Myocyte (in vitro differentiated cells): ENCODE data around the gene GABRD. TPM values are rescaled to one million over a fixed set of nuclear protein-coding genes. Genes with fewer than 3 reads are reported as not detected.

Experiments used
- DNase-seq: peaks from one replicate; pipeline ENCODE4 v3.0.0-alpha.2; 2012; ENCODE audit warnings: low read depth
- total RNA-seq: library from RNA; depleted of rRNA; stranded (reverse); fragments of >200 nt; gene quantifications from 2 replicates; pipeline ENCODE4 v1.2.3, GENCODE V29; 2014

The GABRD gene
- total RNA-seq, 1 donor from 2014 or later, result not detected

GRCh38 chr1:1984560-1985070 lies 34.5 kb upstream of the GABRD start:
- DNase-seq, result no peak

DNA sequence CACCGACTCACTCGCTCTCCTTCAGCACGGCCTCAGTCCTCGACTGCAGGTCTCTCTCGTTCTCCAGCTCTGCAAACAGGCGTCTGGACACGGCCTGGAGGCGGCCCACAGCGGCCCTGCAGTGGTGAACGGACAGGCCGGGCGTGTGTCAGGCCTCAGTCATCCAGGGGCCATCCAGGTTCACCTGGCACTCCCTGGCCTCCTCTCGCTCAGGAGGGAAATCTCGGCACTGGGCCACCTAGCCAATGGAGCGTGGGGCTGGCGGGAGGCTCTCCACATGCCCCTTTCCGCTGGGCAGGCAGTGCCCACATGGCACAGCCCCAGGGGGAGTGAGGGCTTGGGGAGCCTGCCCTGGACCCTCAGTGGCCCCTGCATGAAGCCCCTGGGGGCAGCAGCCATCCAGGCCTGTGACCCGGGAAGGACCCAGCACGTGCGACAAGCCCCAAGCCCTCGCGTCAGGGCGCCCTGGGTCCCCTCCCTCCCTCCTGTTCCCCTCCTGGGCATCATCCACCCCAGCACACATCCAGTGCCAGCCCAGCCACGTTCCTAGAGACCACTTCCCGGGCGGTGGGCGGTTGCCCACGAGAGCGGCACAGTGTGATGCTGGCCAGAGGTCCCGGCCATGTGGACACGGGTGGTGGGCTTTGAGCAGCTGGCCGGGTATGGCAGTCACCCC lies 33.6 kb upstream of the GABRD start:
- DNase-seq, result no peak

DNA sequence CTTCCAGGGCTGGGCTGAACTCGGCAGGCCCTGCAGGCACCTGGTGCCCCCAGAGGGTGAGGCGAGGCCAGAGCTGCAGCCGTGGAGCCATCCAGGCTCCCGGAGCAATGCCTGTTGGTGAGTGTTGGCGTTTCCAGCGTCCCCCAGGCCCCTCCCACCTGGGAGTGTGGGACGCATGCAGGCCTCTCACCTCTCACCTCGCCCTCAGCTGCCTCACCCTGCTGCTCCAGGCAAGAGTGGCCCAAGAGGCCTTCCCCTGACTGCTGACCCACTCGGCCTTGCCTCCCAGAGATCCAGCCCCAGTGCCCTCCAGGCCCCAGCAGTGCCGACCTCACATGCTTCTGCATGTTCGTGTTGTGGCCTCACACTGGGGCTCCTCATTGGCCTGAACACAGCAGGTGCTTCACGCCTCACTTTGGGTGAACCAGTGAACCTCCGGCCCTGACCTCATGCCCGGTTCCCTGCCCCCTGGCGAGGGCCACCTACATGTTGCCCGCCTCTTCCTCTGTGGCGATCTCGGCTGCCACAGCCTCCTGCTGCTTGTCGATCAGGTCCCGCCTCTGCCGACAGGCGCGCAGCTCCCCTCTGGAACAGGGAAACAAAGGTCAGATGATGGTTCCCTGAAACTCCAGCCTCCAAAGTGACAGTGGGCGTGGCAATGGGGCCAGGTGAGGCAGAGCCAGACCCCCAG lies 32.5 kb upstream of the GABRD start:
- DNase-seq, result no peak

DNA sequence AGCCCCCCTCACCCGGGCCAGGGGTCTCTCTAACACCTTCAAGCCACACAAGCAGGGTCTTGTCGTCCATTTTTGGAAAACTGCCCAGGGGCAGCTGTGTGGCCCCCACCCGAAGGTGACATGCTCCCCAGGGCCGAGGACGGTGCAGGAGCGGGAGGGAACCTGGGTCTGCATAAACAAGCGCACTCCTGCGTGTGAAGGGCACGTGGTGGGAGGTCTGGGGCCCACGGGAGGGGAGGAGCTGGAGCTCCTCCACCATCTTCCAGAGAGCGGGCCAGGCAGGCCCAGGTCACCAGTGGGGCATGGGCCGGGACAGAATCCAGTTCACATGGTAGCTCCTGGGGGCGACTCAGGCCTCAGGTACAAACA lies 32.0 kb upstream of the GABRD start:
- no peak for DNase-seq

DNA sequence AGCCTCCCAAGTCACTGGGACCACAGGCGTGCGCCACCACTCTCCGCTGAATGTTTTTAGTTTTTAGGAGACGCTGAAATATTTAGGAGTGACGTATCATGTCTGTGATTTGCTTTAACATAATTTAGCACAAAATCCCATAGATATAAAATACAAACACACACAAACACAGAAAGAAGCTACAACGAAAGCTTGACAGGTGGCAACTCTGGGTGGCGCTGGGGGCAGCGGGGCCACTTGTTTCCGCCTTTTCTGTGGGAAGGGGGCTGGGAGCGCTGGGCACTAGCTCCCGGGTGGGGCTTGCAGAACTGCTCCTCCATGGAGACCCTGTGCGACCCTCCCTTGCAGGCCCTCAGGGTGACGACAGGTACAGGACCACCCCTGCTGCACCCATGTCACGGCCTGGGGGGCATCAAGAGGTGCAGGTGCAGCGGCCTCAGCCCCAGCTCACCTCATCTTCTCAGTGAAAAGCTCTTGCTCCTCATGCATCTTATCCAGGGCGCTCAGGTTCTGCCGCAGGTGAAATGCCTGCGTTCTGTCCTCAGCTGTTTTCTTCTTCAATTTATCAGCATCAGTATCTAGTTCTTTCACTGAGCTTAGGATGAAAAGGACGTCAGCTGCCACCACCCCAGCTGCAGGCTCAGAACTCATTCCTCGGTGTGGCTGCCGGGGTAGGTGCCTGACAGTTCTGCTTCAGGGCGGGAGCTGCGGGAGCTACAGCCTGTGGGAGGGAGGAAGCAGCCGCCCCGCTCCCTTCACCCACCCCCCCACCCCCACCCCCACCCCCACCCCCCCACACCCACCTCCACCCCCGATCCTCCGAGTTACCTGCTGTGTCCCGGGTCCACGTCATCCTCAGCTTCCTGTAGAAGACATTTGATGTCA lies 30.8 kb upstream of the GABRD start:
- no peak for DNase-seq

DNA sequence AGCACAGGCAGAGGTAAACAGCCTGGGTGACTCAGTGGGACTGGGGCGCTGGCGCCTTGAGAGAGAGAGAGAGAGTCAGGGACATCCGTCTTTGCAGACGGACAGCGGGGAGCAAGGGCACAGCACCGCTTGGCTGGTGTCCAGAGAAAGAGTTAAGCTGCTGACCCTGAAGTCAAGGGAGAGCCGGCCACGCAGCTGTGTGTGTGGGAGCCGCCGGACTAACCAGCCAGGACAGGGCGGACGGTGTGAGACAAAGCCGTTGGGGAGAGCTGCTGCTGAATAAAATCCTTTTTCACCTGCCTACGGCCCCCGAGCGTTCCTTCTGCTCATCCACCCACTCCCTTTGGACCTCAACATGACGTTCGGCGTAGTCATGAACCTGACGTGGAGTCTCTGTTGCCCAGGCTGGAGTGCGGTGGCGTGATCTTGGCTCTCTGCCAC lies 30.0 kb upstream of the GABRD start:
- peak; percentile 45 for DNase-seq

DNA sequence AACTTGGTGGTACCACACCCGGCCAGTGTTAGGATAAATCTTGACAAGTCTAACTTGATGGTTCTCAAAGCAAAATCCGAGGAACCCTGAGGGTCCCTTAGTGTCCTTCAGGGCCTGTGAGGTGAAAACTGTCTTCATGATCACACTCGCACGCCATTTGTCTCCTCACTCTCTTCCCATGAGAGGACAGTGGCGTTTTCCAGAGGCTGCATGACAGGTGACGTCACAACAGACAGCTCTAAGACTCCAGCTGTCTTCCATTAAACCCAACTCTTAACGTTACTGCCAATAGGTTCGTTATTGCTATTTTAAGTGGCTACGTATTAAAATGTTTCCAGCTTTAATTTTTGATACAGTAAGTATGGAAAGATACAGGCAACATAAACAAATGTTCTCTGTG lies 29.4 kb upstream of the GABRD start:
- DNase-seq, result peak; percentile 55

DNA sequence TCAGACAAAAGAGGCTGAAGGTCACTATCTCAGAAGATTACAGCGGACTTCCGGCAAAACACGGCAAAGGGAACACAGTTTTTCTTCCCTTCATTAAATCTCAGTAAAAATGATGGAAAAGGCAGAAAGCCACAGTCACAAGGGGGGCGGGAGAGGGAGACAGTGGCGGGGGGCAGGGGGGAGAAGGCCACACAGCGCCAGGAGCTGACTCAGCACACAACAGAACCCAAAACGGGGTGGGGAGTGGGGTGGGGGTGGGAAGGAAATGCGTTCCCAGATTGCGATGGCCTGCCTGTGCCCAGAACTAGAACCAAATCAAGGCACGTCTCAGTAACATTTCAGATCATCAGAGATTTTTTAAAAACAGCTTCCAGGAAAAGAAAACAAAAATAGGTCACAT lies 28.9 kb upstream of the GABRD start:
- peak; percentile 6 for DNase-seq

- DNase-seq, result no peak
Observed at GRCh38 chr1:1994536-1994935, 24.6 kb upstream of the GABRD start.

DNA sequence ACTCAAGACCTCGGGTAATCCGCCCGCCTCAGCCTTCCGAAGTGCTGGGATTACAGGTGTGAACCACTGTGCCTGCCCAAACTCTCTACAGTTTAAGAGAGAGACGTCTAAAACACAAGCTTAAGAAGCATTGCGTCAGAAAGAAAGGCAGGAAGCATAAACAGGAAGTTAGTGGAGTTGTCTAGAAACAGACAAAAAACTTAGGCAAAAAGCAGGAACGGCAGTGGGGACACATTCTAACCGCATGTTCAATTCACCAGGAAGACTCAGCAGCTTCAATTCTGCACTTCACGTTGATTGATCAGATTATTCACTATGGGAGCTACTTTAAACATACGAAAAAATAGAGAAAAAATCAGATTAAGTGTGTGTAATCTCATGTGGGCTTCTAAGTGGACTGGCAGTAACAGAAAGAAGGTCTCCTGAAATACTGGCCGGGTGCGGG lies 22.9 kb upstream of the GABRD start:
- no peak for DNase-seq

DNA sequence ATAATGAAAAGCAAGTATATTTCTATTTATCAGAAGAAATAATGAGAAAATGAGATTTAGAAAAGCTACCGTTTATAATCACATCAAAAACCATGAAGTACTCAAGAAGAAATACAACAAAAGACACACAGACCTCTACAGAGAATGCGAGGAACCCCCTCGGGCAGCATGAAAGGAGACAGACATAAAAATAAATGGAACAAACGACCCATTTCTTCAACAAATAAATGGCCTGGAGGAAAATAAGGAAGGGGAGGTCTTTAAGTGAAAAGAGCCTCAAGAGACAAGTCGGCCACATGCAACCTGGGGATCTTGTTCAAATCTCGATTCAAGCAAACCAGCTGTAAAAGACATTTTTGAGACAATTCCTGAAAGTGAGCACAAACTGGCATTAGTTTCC lies 21.6 kb upstream of the GABRD start:
- DNase-seq, result no peak

- DNase-seq, result no peak
Observed at GRCh38 chr1:2000432-2000831, 18.7 kb upstream of the GABRD start.

DNA sequence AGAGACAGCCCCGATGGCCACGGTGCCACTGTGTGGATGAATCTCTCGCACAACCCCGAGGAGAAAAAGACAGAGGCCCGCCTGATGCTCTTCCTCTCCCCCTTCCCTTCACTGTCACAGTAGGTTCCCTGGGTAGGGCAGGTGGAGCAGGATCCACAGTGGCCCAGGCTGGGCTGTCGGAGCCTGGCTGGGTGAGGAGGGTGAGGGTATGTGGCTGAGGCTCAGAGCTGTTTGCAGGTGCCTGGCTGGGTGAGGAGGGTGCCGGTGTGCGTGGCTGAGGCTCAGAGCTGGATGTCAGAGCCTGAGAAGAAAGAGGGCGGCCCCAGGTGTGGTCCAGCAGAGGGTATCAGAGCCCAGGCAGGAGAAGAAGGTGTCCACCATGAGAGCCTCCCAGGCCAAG lies 18.3 kb upstream of the GABRD start:
- DNase-seq, result no peak

DNA sequence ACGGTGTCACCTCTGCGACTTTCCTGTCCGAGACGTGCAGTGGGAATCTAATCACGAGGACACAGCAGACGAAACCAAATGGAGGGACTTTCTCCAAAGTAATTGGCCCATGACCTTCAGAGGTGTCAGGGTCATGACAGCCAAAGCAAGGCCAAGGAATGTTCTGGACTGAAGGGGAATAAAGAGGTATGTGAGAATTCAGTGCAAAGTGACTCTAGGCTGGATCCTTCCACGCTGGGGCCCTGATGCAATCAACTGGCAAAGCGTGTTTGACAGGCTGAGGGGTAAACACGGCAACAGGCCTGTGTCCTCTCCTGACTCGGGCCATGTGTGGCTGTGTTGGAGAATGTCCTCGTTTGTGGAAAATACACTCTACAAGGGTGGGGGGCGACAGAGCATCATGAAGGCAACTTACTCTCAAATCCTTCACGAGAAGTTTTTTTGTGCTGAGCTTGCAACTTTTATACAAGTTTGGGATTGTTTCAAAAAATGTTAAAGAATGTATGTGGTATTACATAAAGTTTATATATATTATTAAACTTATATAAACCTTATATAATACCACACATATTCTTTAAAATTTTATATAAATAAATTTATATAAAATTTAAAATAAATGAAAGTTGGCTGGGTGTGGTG lies 17.3 kb upstream of the GABRD start:
- no peak for DNase-seq

DNA sequence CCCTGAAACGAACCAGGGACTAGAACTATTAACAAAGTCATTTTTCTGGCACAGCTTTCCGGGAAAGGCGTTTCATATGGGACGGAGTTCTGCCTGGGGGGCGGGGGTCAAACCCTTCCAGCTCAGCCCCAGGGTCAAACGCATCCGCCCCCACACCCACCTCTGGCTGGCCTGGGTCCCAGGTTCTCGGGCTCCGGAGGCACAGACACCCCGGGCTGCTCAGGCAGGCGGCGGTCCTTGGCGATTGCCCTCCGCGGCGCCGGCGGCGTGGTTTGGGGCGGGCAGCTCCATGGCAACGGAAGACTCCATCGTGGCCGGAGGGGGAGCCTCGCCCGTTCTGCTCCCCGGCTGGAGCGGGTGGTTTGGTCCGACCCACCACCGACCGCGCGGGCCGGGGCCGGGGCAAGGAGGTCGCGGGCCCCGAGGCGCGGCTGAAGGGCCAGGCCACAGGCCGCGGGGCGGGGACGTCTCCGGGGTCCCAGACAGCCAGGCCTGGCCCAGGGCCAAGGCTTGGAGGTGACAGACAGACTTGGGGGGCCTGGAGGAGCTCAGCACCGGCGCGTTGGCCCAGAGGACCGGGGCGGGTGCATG lies 15.5 kb upstream of the GABRD start, which contains the start of gene CFAP74:
Gene CFAP74, minus strand, starts transcription at position 246 of the 591 bp plus-strand sequence. CDS start 12,830 bp downstream, outside the sequence.
- DNase-seq, result no peak

GRCh38 chr1:2004856-2005255 lies 14.3 kb upstream of the GABRD start:
- DNase-seq, result no peak

DNA sequence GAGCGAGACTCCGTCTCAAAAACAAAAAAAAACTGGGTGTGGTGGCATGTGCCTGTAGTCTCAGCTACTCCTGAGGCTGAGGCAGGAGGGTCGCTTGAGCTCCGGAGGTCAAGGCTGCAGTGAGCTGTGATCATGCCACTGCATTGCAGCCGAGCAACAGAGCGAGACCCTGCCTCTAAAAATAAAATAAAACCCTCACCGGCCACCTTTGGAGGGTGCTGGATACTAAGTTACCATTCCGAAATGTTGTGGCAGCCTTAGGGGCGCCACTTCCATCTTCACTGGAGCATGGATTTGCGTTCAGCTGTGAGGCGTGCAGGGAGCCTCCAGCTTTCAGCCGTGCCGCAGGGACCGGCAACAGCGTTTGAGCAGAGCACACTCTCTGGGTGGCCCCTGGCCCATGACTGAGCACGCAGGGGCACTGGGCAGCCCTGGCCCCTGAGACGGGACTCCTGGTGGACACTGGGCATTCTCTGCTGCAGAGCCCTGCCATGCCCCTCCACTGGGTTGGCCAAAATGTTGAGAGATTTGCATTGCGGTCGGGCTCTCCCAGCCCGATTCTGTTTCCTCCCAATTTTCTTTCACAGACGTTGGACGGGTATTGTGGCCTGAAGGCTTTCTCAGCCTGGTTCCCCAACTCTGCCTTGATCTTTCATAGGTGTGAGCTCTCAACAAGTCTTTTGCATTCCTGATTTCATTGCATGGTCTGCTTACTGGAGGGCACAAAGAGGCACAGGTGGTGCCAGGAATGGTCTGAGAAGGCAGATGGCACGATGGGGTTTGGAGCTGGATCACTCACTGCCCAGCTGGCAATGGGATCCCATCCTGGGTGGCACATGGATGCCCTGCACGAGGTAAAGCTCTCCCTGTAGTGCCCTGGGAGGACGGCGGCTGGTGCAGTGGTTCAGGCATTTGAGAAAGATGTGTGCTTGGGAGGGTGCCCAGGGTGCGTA lies 9.8 kb upstream of the GABRD start:
- no peak for DNase-seq

DNA sequence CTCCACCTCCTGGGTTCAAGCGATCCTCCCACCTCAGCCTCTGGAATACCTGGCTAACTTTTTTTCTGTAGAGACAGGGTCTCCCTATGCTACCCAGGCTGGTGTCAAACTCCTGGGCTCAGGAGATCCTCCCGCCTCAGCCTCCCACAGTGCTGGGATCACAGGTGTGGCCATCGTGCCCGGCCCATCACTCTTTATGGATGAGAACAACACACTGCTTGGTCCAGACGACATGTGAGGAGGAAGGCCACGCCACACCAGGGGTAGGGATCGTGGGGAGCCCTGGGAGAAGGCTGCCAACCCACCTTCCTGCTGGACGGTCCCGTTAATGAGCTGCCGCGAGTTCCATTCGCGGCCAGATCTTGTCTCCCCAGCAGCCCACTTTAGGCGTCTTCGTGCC lies 5.0 kb upstream of the GABRD start:
- DNase-seq, result no peak
